Muscle of leg (tissue), 11 donors: ENCODE results near the gene EXOC6B. TPM values are rescaled to one million over a fixed set of nuclear protein-coding genes. Genes with fewer than 3 reads are reported as not detected.

Source experiments
- DNase-seq: peaks from one replicate; pipeline ENCODE4 v3.0.0; 2013
- H3K27ac ChIP-seq: one replicate; pipeline ENCODE4 v1.5.1; 2013; ENCODE audit warnings: mild to moderate bottlenecking, low read length, control low read depth
- H3K27me3 ChIP-seq: one replicate; pipeline ENCODE4 v1.6.1; 2013; ENCODE audit warnings: low read length; ENCODE audit not compliant: control insufficient read depth, insufficient read depth
- H3K36me3 ChIP-seq: one replicate; pipeline ENCODE4 v1.6.1; 2013; ENCODE audit warnings: low read length; ENCODE audit not compliant: control insufficient read depth, insufficient read depth
- H3K4me1 ChIP-seq: one replicate; pipeline ENCODE4 v1.6.1; 2013; ENCODE audit warnings: low read length; ENCODE audit not compliant: control insufficient read depth, insufficient read depth
- H3K4me3 ChIP-seq: one replicate; pipeline ENCODE4 v1.5.1; 2013; ENCODE audit warnings: low read length, control low read depth
- H3K9me3 ChIP-seq: replicated peaks from 2 replicates; pipeline ENCODE4 v1.6.1; 2013; ENCODE audit warnings: low read depth, low read length; ENCODE audit not compliant: control insufficient read depth
- WGBS: methylation state at CpG from one replicate; pipeline ENCODE4 v1.1.5; 2013; ENCODE audit warnings: missing lambda C conversion rate; ENCODE audit not compliant: insufficient coverage; 5-methylcytosine and 5-hydroxymethylcytosine counted together
- polyA plus RNA-seq, 8 donors: library from polyadenylated mRNA; unstranded; fragments of 120-200 nt; gene quantifications; one replicate each; pipeline versions ENCODE4 v1.2.1 to v1.2.3, GENCODE V29; 2013; ENCODE audit warnings: inconsistent platforms in 1 of 8, low replicate concordance in 1 of 8; ENCODE audit not compliant: insufficient read length in 8 of 8, insufficient read depth in 1 of 8
- total RNA-seq: library from RNA; stranded (reverse); fragments of 120-200 nt; gene quantifications from one replicate; pipeline ENCODE4 v1.2.4, GENCODE V29; 2013

The EXOC6B gene
- total and polyA plus RNA-seq, 9 donors: 8.5 to 17.1 (median 10.8) TPM

DNA sequence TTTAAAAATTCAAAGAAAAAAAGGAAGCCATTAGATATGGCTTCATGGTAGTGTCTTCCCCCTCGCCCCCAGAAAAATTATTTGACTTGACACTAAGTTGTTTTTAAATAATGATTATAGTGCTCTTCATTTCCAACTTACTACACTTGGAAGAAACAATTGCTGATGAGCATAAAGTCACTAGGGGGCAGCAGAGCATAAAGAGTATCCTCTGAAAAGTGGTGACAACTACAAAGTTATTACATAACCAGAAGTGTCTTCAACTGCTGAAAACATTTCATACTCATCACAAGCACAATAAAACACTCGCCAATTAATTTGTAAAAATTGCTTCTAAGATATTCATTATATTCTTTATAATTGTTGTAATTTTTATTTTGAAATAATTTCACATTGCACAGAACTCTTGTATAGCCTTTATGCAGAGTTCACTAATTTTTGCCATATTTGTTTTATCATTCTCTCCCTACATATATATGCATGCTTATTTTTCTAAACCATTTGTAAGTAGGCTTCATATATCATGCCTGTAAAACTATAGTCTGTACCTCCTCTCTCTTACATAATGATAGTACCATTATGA is 54.9 kb downstream of the EXOC6B start:
- Histone ChIP-seq H3K9me3 (no peaks in the 10 kb centered on the region), H3K27ac (no peak overlapping the region), H3K4me1 (no peaks in the 10 kb centered on the region), H3K36me3 (no peaks in the 10 kb centered on the region), H3K4me3 (no peak overlapping the region), H3K27me3 (no peaks in the 10 kb centered on the region)
- peak; percentile 83 for DNase-seq
- no CpG with 5 or more reads among the region's 2 CpGs for WGBS

DNA sequence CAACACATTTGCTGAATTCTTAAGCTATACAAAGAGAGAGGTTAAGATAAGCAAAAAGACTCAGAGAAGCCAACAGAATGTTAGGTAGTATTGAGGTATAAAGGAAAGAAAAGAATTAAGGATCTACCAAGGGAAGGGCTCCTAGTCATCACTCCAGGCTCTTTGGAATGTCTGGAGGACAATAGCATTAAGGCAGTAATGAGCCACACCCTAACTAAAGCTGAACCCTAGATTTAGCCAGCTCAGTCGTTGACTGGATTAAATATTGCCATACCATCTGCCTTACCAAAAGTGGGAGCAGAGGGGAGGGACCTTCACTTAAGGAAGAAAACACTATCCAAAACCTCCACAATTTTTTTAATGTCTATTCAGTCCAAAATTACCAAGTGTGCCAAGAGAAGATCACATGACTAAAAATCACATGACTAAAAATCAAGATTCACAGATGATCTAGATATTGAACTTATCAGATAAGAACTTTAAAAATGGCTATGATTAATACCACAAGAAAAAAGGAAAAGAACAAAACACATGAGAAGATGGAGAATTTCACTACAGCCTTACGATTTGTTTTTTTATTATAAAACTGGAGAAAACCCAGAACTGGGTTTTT is 59.7 kb downstream of the EXOC6B start:
- no peak for DNase-seq
- no CpG with 5 or more reads among the region's 2 CpGs for WGBS
- no peak overlapping the region for H3K27ac ChIP-seq
- no peaks in the 10 kb centered on the region for H3K27me3 ChIP-seq
- no peaks in the 10 kb centered on the region for H3K4me1 ChIP-seq
- H3K36me3 ChIP-seq: no peaks in the 10 kb centered on the region
- H3K4me3 ChIP-seq: no peak overlapping the region
- peaks cover 5% of the 10 kb centered on the region for H3K9me3 ChIP-seq

DNA sequence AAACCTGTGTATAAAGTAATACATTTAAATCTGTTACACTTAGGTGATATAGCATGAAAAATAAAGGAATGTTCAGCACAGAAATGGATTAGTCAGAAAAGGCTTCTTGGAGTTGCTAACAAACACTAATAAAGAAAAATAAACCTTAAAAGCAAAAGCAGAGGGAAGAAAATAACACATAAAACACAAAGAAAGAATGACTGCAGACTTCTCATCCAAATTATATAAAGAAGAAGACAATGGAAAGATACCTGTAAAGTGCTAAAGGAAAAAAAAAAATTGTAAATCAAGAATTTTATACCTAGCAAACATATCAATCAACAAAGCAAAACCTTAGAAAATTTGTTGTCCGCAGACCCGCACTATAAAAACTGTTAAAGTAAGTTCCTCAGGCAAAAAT is 63.6 kb downstream of the EXOC6B start:
- no CpG with 5 or more reads among the region's 2 CpGs for WGBS
- Histone ChIP-seq H3K4me1 (no peaks in the 10 kb centered on the region), H3K9me3 (peaks cover 5% of the 10 kb centered on the region), H3K36me3 (no peaks in the 10 kb centered on the region), H3K4me3 (no peak overlapping the region), H3K27ac (no peak overlapping the region), H3K27me3 (no peaks in the 10 kb centered on the region)
- DNase-seq: no peak

DNA sequence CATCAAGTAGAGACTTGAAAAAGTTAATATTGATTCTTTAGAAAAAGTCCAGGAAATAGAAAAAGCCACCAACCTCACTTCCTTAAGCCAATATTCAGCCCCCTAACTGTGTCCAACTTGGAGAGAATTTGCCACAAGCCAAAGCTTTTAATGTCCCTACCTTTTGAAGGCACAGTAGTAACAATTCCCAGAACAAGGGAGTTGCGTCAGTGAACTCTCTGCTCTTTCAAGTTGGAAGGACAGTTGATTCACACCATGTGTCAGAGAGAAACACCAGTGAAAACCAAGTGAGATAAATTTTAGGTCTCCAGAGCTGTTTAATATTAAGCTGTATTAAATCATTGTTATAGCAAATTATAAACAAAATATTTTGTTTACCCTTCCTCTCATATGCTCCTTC is 66.1 kb downstream of the EXOC6B start:
- Histone ChIP-seq H3K36me3 (no peaks in the 10 kb centered on the region), H3K27me3 (no peaks in the 10 kb centered on the region), H3K27ac (no peak overlapping the region), H3K9me3 (peaks cover 5% of the 10 kb centered on the region), H3K4me3 (no peak overlapping the region), H3K4me1 (peaks cover 2% of the 10 kb centered on the region)
- WGBS: no CpG with 5 or more reads among the region's 1 CpG
- no peak for DNase-seq

DNA sequence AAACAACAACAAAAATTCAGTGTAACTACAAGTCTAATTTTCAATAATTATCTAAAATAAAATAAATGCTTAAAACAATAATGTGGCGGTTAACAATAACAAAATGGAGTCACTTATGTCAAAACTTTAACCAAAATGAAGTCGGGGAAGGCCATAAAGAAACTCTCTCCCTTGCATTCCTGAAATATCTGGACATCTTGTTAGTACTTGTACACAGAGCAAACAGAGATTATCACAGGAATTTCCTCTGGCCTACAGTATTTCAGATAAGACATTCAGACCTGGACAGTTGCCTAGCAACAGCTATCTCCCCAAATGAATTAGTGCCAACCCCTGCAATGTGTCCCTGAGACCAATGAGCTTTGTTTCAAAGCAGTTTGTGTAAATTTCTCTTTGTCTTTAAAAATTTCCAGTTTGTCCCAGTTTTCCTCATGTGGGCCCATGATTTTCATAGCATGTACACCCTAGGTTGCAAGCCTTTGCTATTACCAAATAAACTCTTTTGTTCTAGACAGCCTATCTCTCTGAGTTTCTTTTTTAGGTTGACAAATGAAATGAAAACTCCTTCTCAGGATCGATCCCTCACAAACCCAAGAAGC is 68.6 kb downstream of the EXOC6B start:
- Histone ChIP-seq H3K4me3 (no peak overlapping the region), H3K36me3 (no peaks in the 10 kb centered on the region), H3K27me3 (no peaks in the 10 kb centered on the region), H3K4me1 (peaks cover 2% of the 10 kb centered on the region), H3K27ac (no peak overlapping the region), H3K9me3 (peaks cover 5% of the 10 kb centered on the region)
- 67% methylated on average over 1 of the region's 3 CpGs for WGBS
- DNase-seq: no peak

DNA sequence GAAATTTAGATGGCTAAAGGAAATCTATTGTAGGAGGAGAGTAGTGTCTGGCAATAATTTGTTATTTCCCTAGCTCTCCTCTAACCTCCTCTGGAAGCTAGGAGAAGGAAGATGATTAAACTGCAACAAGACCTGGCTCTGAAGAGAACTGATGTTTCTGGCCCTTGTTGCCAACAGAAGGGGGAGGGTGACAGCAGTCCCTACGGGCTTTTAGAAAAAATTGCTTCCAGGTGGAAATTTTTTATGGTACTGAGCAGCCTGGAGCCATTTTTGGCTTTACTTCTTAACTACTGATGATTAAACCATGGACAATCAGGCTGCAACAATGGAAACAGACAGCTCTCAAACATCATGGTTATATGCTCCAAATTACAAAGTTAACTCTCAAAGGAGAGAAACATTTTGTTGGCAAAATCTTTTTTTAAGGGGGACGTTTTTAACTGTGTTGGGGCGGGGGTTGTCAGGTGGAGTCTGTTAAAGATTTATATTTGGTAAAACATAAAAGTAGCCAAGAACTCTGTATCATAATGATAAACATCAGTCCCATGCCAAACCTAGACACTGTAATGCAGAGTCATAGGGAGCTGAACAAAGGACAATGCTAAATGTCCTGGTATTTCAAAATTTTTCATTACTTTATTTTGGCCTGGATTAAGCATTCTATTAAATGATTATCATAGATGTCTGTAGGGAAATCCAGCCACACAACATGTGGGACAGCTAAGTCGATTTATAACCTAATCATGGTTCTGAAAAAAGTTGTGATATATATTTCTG is 70.0 kb downstream of the EXOC6B start:
- no peak overlapping the region for H3K27ac ChIP-seq
- no CpG with 5 or more reads among the region's 4 CpGs for whole genome bisulfite sequencing
- no peaks in the 10 kb centered on the region for H3K9me3 ChIP-seq
- H3K36me3 ChIP-seq: no peaks in the 10 kb centered on the region
- no peak overlapping the region for H3K4me3 ChIP-seq
- peaks cover 2% of the 10 kb centered on the region for H3K4me1 ChIP-seq
- no peaks in the 10 kb centered on the region for H3K27me3 ChIP-seq
- DNase-seq: peak; percentile 93

DNA sequence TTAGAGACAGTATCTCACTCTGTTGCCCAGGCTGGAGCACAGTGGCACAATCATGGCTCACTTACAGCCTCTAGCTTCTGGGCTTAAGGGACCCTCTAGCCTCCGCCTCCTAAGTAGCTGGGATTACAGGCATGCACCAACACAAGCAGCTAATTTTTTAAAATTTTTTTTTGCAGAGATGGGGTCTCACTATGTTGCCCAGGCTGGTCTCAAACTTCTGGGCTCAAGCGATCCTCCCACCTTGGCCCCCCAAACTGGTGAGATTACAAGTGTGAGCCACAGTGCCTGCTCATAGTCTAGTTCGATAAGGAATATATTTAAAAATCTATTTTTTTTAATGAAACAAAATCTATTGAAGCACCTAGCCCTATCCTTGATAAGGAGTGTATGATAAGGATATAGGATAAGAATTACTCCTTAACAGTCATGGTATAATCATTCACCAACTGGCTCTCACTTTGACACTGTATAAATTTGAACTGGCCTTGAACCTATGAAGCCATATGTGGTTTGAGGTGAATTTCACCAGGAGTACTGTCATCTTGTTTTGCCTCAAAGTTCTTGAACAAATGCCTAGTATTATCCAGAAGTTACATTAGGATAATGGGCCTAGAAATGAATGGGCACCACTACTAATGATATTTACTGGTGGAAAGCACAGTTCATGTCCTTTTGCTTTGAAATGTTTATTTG is 71.1 kb downstream of the EXOC6B start:
- Histone ChIP-seq H3K4me1 (peaks cover 2% of the 10 kb centered on the region), H3K9me3 (no peaks in the 10 kb centered on the region), H3K27me3 (no peaks in the 10 kb centered on the region), H3K27ac (no peak overlapping the region), H3K4me3 (no peak overlapping the region), H3K36me3 (no peaks in the 10 kb centered on the region)
- no peak for DNase-seq
- WGBS: no CpG with 5 or more reads among the region's 3 CpGs

DNA sequence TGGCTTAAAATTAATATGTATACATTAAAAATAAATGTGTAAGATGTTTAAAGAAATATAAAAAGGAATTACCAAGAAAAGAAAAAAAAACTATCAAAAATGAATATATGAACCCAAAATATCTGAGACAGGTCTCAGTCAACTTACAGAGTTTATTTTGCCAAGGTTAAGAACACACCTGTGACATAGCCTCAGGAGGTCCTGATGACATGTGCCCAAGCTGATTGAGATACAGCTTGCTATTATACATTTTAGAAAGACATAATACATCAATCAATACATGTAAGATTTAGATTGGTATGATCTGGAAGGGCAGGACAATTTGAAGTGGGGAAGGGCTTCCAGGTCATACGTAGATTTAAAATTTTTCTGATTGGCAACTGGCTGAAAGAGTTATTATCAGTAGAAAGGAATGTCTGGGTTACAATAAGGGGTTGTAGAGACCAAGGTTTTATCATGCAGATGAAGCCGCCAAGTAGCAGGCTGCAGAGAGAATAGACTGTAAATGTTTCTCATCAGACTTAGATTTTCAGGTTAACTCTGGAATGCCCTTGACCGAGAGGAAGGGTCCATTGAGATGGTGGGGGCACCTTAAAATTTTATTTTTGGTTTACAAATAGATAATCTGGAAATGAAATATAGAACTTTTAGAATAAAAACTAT is 74.7 kb downstream of the EXOC6B start:
- H3K27ac ChIP-seq: no peak overlapping the region
- H3K4me1 ChIP-seq: peaks cover 2% of the 10 kb centered on the region
- no peaks in the 10 kb centered on the region for H3K36me3 ChIP-seq
- 89% methylated on average over 2 of the region's 3 CpGs for WGBS
- no peaks in the 10 kb centered on the region for H3K27me3 ChIP-seq
- H3K4me3 ChIP-seq: no peak overlapping the region
- no peak for DNase-seq
- H3K9me3 ChIP-seq: no peaks in the 10 kb centered on the region

DNA sequence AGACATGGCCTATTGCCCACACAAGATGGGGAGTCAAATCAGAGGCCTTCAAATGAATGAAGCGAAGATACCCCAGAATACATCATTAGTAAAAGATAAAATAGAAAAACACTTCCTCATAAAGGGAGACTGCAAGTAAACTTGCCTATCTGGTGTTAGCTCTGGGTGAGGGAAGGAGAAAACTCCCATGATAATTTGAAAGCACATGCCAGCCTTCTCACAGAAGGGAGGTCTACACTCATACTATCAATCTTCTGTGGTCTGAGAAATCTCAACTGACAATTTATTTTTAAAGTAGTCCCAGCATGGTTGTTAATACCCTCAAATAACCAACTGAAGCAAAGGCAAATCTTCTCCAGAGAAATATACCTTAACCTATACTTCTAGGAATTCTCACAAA is 75.4 kb downstream of the EXOC6B start:
- no peaks in the 10 kb centered on the region for H3K9me3 ChIP-seq
- H3K4me3 ChIP-seq: no peak overlapping the region
- no peak for DNase-seq
- no peaks in the 10 kb centered on the region for H3K27me3 ChIP-seq
- H3K4me1 ChIP-seq: no peaks in the 10 kb centered on the region
- no peak overlapping the region for H3K27ac ChIP-seq
- WGBS: no CpG with 5 or more reads among the region's 1 CpG
- H3K36me3 ChIP-seq: no peaks in the 10 kb centered on the region
